Skeletal muscle satellite cell (primary cell): ENCODE results near the gene MYOZ1. TPM values are rescaled to one million over a fixed set of nuclear protein-coding genes. Genes with fewer than 3 reads are reported as not detected.
"Not testable (repeated sequence)": the region's sequence is repeated elsewhere in the genome, so short reads cannot be mapped to it uniquely, and the experiment has no call there.

Experiments used
- H3K27me3 ChIP-seq: 2 replicates; pipeline ENCODE4 v1.7.0; 2013; ENCODE audit warnings: low read length; ENCODE audit not compliant: control insufficient read depth, insufficient read depth
- H3K36me3 ChIP-seq: 2 replicates; pipeline ENCODE4 v1.7.0; 2013; ENCODE audit warnings: mild to moderate bottlenecking, control low read depth, low read length; ENCODE audit not compliant: insufficient read depth
- H3K4me1 ChIP-seq: 2 replicates; pipeline ENCODE4 v1.7.0; 2013; ENCODE audit warnings: low read length; ENCODE audit not compliant: control insufficient read depth, insufficient read depth
- H3K4me2 ChIP-seq: 2 replicates; pipeline ENCODE4 v1.7.0; 2013; ENCODE audit warnings: mild to moderate bottlenecking, low read length
- H3K4me3 ChIP-seq: 2 replicates; pipeline ENCODE4 v1.7.0; 2013; ENCODE audit warnings: low read length
- H3K9ac ChIP-seq: 2 replicates; pipeline ENCODE4 v1.7.0; 2013; ENCODE audit warnings: mild to moderate bottlenecking, low read depth, low read length, moderate library complexity
- H3K9me3 ChIP-seq: replicated peaks from 2 replicates; pipeline ENCODE4 v1.7.0; 2013; ENCODE audit warnings: mild to moderate bottlenecking, control low read depth, low read length
- total RNA-seq: library from RNA; depleted of rRNA; stranded (reverse); fragments of >200 nt; gene quantifications from 2 replicates; pipeline ENCODE4 v1.2.3, GENCODE V29; 2012; rRNA removed

The MYOZ1 gene, protein sequence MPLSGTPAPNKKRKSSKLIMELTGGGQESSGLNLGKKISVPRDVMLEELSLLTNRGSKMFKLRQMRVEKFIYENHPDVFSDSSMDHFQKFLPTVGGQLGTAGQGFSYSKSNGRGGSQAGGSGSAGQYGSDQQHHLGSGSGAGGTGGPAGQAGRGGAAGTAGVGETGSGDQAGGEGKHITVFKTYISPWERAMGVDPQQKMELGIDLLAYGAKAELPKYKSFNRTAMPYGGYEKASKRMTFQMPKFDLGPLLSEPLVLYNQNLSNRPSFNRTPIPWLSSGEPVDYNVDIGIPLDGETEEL
- total RNA-seq = not detected in 2 replicates

DNA sequence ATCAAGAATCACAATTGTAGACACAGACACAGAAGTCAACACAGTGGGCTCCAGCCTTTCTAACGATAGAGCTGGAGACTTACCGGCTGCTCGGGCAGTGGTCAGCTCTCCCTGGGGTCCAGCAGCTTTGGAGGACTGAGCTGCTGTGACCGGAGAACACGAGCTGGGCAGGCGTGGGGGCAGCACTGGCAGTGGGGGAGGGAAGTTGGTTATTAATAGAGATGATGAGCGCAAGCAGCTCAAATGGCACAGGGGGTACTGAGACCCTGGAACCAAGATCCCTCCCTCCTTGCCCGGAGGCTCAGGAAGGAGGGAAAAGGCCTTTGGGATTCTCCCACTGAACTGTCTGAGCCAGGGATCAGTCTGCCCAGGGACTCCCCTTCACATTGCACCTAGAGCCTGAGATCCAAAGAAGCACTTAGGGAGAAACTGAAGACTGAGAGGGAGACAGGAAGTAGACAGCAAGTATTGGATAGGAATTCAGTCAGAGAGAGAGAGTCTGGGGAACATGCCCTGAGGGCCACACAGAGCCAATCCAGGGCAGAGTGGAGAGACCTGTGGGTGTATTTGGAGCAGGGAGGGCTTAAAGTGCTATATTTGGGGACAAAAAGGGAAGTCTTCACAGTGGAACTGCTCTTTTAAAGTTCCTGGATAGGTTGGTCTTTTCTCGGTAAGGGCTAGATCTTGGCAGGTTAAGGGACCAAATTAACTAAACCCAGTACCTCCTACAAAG lies at the start of gene MYOZ1:
MYOZ1 (minus strand) TSS at position 147 of the 733 bp plus-strand sequence. CDS start 1,457 bp downstream, outside the sequence.
- no peak within 1 kb of the TSS for H3K4me3 ChIP-seq
- no peak within 1 kb of the TSS for H3K9ac ChIP-seq
- peaks cover 9% of the 10 kb centered on the region for H3K27me3 ChIP-seq
- H3K4me1 ChIP-seq = no peaks in the 10 kb centered on the region
- no peaks in the 10 kb centered on the region for H3K9me3 ChIP-seq
- H3K4me2 ChIP-seq = no peak within 1 kb of the TSS
- no peaks in the 10 kb centered on the region for H3K36me3 ChIP-seq

DNA sequence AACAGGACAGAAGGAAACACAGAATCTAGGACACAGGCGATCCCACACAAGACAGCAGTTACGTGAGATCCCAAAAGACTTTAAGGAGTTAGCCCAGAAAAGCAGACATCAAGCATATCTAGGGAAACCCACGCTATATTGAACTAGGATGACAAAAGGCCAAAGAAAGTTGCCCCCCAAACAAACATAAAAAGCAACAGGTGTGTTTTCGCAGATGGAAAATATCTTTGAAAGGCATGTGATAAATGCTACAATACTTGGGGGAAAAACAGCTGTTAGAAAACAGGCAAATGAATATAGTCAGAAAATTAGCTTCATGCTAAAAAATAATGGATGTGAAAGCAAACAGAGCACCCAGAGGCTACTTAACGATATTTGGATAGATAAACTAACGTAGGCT lies 49.5 kb upstream of the MYOZ1 start:
- H3K9ac ChIP-seq, H3K36me3 ChIP-seq, H3K4me3 ChIP-seq, H3K9me3 ChIP-seq, H3K27me3 ChIP-seq, H3K4me2 ChIP-seq, H3K4me1 ChIP-seq: not testable (repeated sequence)

DNA sequence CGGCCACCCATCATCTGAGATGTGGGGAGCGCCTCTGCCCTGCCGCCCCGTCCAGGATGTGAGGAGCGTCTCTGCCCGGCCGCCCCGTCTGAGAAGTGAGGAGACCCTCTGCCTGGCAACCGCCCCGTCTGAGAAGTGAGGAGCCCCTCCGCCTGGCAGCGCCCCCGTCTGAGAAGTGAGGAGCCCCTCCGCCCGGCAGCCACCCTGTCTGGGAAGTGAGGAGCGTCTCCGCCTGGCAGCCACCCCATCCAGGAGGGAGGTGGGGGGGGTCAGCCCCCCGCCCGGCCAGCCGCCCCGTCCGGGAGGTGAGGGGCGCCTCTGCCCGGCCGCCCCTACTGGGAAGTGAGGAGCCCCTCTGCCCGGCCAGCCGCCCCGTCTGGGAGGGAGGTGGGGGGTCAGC lies 48.3 kb upstream of the MYOZ1 start:
- H3K4me2 ChIP-seq, H3K4me1 ChIP-seq, H3K36me3 ChIP-seq, H3K9me3 ChIP-seq, H3K4me3 ChIP-seq, H3K9ac ChIP-seq, H3K27me3 ChIP-seq: not testable (repeated sequence)

DNA sequence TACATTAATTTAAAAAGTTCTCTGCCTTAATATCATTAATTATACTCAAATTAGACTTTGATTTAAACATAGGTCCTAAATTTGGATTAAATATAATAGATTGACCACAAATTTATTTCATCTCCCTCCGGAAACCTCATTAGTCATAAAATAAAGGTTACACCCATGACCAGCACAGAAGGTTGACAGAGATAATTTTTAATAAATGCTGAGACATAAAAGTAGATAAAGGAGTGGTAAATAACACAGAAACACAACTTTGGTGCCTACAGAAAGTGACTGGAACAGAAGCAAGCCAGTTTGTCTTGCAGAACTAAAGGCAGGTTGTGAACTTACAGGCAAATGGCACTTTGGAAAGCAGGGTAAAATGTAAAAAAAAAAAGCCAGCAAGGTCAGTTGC lies 46.4 kb upstream of the MYOZ1 start:
- H3K4me2 ChIP-seq, H3K4me1 ChIP-seq, H3K4me3 ChIP-seq, H3K9ac ChIP-seq, H3K27me3 ChIP-seq, H3K36me3 ChIP-seq, H3K9me3 ChIP-seq: not testable (repeated sequence)

DNA sequence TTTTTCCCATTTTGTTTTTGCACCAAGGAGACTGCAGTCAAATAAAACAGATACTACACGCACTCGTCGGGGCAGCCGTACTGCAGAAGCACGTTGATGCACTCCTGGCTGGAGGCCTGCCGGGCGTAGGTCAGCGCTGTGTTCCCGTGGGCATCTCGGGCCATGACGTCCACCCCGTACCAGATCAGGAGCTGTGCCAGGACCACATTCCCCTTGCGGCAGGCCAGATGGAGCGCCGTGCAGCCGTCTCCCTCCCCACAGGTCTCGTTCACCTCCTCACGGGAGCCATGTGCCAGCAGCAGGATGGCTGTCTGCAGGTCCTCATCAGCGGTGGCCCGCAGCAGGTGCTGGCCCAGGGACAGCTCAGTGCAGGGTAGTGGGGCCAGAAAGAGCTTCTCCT lies 33.3 kb upstream of the MYOZ1 start:
- H3K4me1 ChIP-seq, H3K36me3 ChIP-seq, H3K4me3 ChIP-seq, H3K9ac ChIP-seq, H3K9me3 ChIP-seq, H3K4me2 ChIP-seq, H3K27me3 ChIP-seq: not testable (repeated sequence)

DNA sequence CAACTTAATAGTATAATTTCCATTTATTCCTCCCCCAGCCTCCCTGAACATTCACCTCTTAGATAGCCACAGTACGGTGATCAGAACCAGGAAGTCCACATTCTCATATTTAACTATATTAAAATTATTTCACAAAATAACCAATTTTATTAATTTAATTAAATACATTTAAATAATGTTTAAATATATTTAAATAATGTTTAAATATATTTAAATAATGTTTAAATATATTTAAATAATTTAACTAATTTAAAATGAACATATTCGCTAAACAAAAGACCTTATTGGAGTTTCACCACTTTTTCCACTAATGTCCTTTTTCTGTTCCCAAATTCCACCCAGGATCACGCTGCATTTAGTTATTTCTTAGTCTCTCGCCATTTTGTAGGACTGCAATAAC lies 27.1 kb upstream of the MYOZ1 start:
- H3K4me3 ChIP-seq, H3K4me1 ChIP-seq, H3K27me3 ChIP-seq, H3K4me2 ChIP-seq, H3K9me3 ChIP-seq, H3K9ac ChIP-seq, H3K36me3 ChIP-seq: not testable (repeated sequence)

DNA sequence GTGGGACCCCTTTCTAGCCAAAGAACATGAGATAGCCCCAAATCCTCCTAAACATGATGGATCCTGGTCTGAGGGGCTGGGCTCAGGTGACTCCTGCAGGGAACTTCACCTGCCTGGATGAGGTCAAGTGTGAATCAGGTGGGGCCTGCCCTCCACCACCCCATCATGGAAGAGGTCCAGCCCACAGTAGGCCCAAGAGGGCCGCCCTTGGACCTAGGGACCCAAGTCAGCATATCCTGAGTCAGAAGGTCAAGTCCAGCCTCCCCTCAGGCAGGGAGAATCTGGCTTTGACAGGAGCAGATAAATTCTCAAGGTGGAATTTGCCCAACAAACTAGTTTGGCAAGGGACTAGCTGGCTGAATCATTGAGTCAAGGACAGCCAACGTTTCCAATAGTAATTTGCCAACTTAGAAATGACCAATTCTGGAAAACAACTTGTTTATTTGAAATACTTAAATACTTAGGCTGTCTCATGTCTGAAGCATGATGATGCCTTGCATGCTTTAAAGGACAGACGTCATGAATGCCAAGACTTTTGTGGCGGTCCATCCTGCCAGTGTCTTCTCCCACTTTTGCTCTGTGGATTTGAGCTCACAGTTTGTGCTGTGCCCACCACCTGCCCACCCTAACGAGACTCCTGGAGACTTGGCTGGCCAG lies 25.0 kb upstream of the MYOZ1 start:
- H3K4me3 ChIP-seq, H3K36me3 ChIP-seq, H3K27me3 ChIP-seq, H3K9me3 ChIP-seq, H3K4me1 ChIP-seq, H3K9ac ChIP-seq, H3K4me2 ChIP-seq: not testable (repeated sequence)

DNA sequence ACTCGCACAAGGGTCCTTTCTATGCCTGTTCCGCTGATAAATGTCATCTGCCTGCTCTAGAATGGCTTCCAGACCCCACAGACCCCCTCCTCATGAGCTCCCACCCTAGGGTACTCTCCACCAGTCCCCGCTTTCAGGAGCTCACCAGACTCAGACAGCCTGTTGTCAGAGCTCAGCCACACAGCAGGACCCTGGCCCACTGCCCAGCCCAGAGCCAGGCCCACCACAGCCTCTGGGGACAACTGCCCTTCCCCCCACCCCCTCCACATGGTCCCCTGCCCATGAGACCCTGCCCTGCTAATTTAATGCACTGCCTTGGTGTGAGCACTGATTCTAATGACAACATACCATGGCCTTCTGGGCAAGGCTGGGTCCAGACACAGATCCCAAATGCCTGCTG lies 24.3 kb upstream of the MYOZ1 start:
- H3K4me2 ChIP-seq, H3K4me1 ChIP-seq, H3K36me3 ChIP-seq, H3K4me3 ChIP-seq, H3K27me3 ChIP-seq, H3K9me3 ChIP-seq, H3K9ac ChIP-seq: not testable (repeated sequence)

DNA sequence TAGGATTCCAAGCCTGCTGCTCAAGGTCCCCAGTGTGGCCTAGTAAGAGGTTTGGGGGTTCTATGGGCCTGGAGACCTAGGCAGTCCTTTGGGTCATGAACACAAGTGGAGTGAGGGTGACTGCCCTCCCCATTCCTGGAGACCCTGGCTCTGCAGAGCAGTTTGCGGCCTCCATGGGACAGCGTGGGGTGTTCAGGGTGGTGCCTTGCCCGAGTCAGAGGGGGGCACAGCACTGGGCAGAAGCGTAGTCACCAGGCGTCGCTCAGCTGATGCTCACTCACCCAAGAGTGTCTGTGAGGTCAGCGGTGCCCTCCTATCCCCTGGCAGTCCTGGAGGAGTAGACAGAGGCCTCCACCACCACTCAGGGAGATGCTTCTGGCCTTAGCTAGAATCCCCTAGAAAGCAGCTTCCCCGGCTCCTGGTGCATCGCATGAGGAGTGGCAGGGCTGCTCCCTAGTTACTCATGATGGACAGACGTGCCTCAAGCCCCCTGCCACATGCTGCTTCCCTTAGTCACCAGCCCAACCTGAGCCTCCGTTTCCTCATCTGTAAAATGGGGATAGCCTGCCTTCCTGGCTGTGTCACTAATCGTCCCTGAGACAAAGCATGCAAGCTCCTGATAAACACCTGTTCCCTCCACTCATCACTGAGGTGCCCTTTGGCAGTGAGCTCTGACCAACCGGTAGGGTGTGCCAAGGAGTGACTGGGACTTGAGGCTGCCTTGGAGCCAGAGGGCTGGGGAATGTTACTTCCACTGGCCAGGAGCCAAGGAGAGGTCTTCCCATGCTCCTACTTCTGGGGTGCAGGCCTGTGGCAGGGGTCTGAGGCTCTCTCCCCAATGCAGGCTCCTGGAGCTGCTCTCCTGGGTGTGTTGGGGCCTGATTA lies 23.1 kb upstream of the MYOZ1 start:
- H3K9ac ChIP-seq, H3K9me3 ChIP-seq, H3K27me3 ChIP-seq, H3K4me3 ChIP-seq, H3K36me3 ChIP-seq, H3K4me1 ChIP-seq, H3K4me2 ChIP-seq: not testable (repeated sequence)

DNA sequence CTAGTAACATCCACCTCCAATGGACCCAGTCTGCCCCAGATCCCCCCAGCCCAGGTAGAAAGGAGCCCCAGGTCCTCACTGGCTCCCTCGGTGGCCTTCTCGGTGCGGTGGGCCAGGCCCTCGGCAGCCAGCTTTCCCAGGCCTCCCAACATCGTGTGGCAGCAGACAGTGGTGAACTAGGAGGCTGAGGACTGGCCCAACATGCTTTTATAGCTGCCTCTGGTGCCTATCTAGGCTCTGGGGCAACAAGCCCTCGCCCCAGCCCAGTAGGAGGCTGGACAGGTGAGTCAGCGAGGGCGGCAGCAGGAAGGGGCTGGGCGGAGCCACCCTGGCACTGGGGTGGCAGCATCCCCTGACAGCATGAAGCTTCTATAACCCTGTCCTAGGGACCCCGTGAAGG lies 22.3 kb upstream of the MYOZ1 start:
- not testable (repeated sequence) for H3K4me2 ChIP-seq, H3K36me3 ChIP-seq, H3K4me3 ChIP-seq, H3K27me3 ChIP-seq, H3K9ac ChIP-seq, H3K4me1 ChIP-seq, H3K9me3 ChIP-seq

DNA sequence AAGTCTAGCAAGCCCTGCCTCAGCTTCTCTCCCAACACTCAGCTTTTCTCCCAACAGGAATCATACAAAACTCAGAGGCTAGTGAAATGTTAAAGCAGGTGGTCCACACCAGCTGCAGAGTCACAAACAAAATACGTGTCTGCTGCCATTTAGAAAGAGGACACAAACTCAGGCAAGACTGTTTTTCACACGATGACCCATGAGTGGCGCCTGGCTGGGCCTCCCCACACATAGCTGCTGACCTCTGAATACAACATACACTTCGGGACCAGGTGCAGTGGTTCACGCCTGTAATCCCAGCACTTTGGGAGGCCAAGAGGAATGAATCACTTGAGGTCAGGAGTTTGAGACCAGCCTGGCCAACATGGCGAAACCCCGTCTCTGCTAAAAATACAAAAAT lies 21.4 kb upstream of the MYOZ1 start:
- H3K36me3 ChIP-seq, H3K9ac ChIP-seq, H3K9me3 ChIP-seq, H3K4me3 ChIP-seq, H3K27me3 ChIP-seq, H3K4me2 ChIP-seq, H3K4me1 ChIP-seq: not testable (repeated sequence)
